Hepatocyte (in vitro differentiated cells): ENCODE results near the gene GET3. TPM values are rescaled to one million over a fixed set of nuclear protein-coding genes. Genes with fewer than 3 reads are reported as not detected.

Experiments
- DNase-seq: peaks from one replicate; pipeline ENCODE4 v3.0.0-alpha.2; 2016; ENCODE audit warnings: low spot score
- H2AFZ ChIP-seq: fragments of 200-600 bp; sonication (generic); 2 replicates; pipeline ENCODE4 v1.6.0; 2016; ENCODE audit warnings: antibody characterized with exemption, mild to moderate bottlenecking
- H3K27ac ChIP-seq: fragments of 200-600 bp; sonication (generic); 2 replicates; pipeline ENCODE4 v1.5.1; 2016; ENCODE audit warnings: mild to moderate bottlenecking
- H3K27me3 ChIP-seq: fragments of 200-600 bp; sonication (generic); 2 replicates; pipeline ENCODE4 v1.6.1; 2016
- H3K36me3 ChIP-seq: fragments of 200-600 bp; sonication (generic); replicated peaks from 2 replicates; pipeline ENCODE4 v1.5.1; 2016; ENCODE audit warnings: low read depth; ENCODE audit not compliant: insufficient read depth
- H3K4me1 ChIP-seq: fragments of 200-600 bp; sonication (generic); 2 replicates; pipeline ENCODE4 v1.5.1; 2016; ENCODE audit warnings: mild to moderate bottlenecking, moderate library complexity; ENCODE audit not compliant: insufficient read depth
- H3K4me2 ChIP-seq: fragments of 200-600 bp; sonication (generic); 2 replicates; pipeline ENCODE4 v1.6.0; 2016
- H3K4me3 ChIP-seq: fragments of 200-600 bp; sonication (generic); 2 replicates; pipeline ENCODE4 v1.5.1; 2016; ENCODE audit warnings: mild to moderate bottlenecking
- H3K79me2 ChIP-seq: fragments of 200-600 bp; sonication (generic); 2 replicates; pipeline ENCODE4 v1.6.0; 2017; ENCODE audit warnings: mild to moderate bottlenecking
- H3K9me2 ChIP-seq: fragments of 200-600 bp; sonication (generic); replicated peaks from 2 replicates; pipeline ENCODE4 v1.6.0; 2017; ENCODE audit warnings: mild to moderate bottlenecking; ENCODE audit not compliant: insufficient read depth
- H3K9me3 ChIP-seq: fragments of 200-600 bp; sonication (generic); 2 replicates; pipeline ENCODE4 v1.5.1; 2016; ENCODE audit warnings: low read depth, mild to moderate bottlenecking
- H4K20me1 ChIP-seq: fragments of 200-600 bp; sonication (generic); 2 replicates; pipeline ENCODE4 v1.6.0; 2016; ENCODE audit warnings: mild to moderate bottlenecking; ENCODE audit not compliant: insufficient read depth, poor library complexity, severe bottlenecking
- EZH2 ChIP-seq: fragments of 200-600 bp; sonication (generic); IDR thresholded peaks from 2 replicates; pipeline ENCODE4 v1.6.1; 2016; ENCODE audit warnings: antibody characterized with exemption, mild to moderate bottlenecking, borderline replicate concordance
- EZH2phosphoT487 ChIP-seq: fragments of 200-600 bp; sonication (generic); IDR thresholded peaks from one replicate; pipeline ENCODE4 v1.6.1; 2018; ENCODE audit warnings: antibody characterized with exemption, mild to moderate bottlenecking, low read depth, moderate library complexity; ENCODE audit not compliant: unreplicated experiment, severe bottlenecking
- WGBS: methylation state at CpG from one replicate; pipeline ENCODE4 v1.1.6; 2016; ENCODE audit warnings: low lambda C conversion rate; ENCODE audit errors: missing lambda C conversion rate; 5-methylcytosine and 5-hydroxymethylcytosine counted together
- polyA plus RNA-seq: library from polyadenylated mRNA; unstranded; fragments of >200 nt; fragmentation: Nextera tagmentation; extraction: Ambion mirVana; gene quantifications from 2 replicates; pipeline ENCODE4 v1.2.1, GENCODE V29; 2016
- total RNA-seq: library from RNA; depleted of rRNA; stranded (reverse); fragments of >200 nt; gene quantifications from 2 replicates; pipeline ENCODE4 v1.2.3, GENCODE V29; 2014
- TF ChIP-seq, protein P1 (sequence below): fragments of 200-600 bp; sonication (generic); IDR thresholded peaks from 2 replicates; pipeline ENCODE4 v1.5.1; 2016; ENCODE audit warnings: antibody characterized with exemption, mild to moderate bottlenecking; ENCODE audit not compliant: poor library complexity

The GET3 gene
- total and polyA plus RNA-seq, 2 experiments from 2014 or later = 52.3 to 108 TPM

DNA sequence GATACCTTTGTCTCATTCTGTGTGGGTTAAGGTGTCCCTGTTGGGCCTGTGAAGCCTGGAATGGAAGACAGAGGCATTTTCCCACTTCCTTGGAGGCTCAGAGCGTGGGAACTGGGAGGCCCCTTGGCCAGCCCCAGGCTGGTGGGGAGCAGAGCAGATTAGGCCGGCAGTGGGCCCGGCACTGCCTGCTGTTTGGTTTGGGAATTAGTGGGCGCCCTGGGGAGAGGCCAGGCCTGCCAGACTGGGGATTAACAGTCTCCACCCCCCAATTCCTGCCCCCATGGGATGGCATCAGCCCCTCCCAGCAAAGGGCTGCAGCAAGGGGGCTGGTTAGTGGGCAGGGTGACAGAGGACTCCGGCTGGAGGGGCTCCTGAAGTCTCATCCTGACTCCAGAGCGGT, 11.2 kb downstream of the GET3 start:
- peaks cover 25% of the 10 kb centered on the region for H3K27me3 ChIP-seq
- no peak overlapping the region for H3K27ac ChIP-seq
- no peak for DNase-seq
- no peaks in the 10 kb centered on the region for H3K4me1 ChIP-seq
- no peaks in the 10 kb centered on the region for H3K9me3 ChIP-seq
- WGBS = 75% methylated on average over 4 of the region's 6 CpGs
- H3K36me3 ChIP-seq = no peaks in the 10 kb centered on the region
- TF ChIP-seq, protein P1, sequence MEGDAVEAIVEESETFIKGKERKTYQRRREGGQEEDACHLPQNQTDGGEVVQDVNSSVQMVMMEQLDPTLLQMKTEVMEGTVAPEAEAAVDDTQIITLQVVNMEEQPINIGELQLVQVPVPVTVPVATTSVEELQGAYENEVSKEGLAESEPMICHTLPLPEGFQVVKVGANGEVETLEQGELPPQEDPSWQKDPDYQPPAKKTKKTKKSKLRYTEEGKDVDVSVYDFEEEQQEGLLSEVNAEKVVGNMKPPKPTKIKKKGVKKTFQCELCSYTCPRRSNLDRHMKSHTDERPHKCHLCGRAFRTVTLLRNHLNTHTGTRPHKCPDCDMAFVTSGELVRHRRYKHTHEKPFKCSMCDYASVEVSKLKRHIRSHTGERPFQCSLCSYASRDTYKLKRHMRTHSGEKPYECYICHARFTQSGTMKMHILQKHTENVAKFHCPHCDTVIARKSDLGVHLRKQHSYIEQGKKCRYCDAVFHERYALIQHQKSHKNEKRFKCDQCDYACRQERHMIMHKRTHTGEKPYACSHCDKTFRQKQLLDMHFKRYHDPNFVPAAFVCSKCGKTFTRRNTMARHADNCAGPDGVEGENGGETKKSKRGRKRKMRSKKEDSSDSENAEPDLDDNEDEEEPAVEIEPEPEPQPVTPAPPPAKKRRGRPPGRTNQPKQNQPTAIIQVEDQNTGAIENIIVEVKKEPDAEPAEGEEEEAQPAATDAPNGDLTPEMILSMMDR = no peak
- TF ChIP-seq EZH2 (no peak), EZH2phosphoT487 (no peak)
- H3K79me2 ChIP-seq = no peaks in the 10 kb centered on the region
- no peaks in the 10 kb centered on the region for H3K9me2 ChIP-seq
- no peak overlapping the region for H3K4me2 ChIP-seq
- no peak overlapping the region for H3K4me3 ChIP-seq
- no peak overlapping the region for H2AFZ ChIP-seq
- H4K20me1 ChIP-seq = no peaks in the 10 kb centered on the region

DNA sequence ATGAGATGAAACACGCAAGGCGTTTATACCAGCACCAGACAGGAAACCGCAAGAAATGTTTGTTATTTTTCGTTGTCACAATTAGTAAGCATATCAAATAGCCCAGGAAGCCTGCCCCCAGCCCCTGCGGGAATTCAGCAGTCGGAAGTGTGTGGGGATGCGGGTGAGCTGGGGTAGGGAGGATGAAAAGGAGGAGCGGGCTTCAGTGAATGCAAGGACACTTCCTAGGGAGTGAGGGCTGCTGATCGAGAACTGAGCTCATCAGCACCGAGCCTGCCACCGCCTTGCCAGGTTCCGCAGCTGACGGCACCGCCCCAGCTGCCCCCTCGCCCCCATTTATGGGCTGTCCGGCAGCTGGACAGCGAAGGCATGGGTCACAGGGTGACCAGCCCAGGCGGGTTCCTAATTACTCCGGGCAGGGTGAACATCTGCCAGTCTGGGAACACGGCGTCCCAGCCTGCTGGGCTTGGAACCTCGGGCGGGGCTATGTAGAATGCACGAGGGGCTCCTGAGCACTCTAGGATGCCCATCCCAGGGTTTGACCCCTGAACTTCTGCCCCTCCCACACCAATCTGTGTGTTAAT, 12.7 kb downstream of the GET3 start:
- WGBS = 55% methylated on average over 24 of the region's 24 CpGs
- Histone ChIP-seq H3K4me2 (no peak overlapping the region), H3K4me3 (no peak overlapping the region)

DNA sequence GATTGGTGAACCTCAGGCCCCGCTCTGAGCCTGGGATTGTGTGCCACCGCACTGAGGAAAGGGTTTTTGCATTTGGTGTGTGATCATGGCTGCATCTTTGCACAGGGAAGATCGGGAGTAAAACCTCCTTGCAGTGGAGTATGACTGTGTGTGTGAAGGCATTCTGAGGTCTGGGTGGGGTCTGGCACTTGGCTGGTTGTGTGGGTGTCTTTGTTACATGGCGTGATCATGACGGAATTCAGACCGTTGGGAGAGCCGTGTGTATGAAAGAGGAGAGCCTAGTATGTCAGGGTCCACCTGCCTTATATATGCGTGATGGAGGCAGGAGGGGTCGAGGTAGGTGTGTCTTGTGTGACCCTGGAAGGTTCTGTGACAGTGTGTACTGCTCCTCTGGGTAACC, 13.6 kb downstream of the GET3 start:
- TF ChIP-seq EZH2 (no peak), EZH2phosphoT487 (no peak)
- TF ChIP-seq, protein P1 = no peak
- no peaks in the 10 kb centered on the region for H4K20me1 ChIP-seq
- H3K9me3 ChIP-seq = no peaks in the 10 kb centered on the region
- DNase-seq = no peak
- no peak overlapping the region for H3K4me2 ChIP-seq
- WGBS = 79% methylated on average over 9 of the region's 9 CpGs
- H2AFZ ChIP-seq = no peak overlapping the region
- no peaks in the 10 kb centered on the region for H3K9me2 ChIP-seq
- H3K4me1 ChIP-seq = no peaks in the 10 kb centered on the region
- H3K79me2 ChIP-seq = no peaks in the 10 kb centered on the region
- H3K27ac ChIP-seq = no peak overlapping the region
- H3K36me3 ChIP-seq = no peaks in the 10 kb centered on the region
- H3K4me3 ChIP-seq = no peak overlapping the region
- H3K27me3 ChIP-seq = peaks cover 25% of the 10 kb centered on the region

More for the DNA sequence above, 12.7 kb downstream of the GET3 start:
- no peaks in the 10 kb centered on the region for H3K36me3 ChIP-seq
- no peaks in the 10 kb centered on the region for H3K79me2 ChIP-seq
- H3K9me2 ChIP-seq = no peaks in the 10 kb centered on the region
- H3K9me3 ChIP-seq = no peaks in the 10 kb centered on the region
- H2AFZ ChIP-seq = no peak overlapping the region
- H4K20me1 ChIP-seq = no peaks in the 10 kb centered on the region
- peaks cover 25% of the 10 kb centered on the region for H3K27me3 ChIP-seq
- no peaks in the 10 kb centered on the region for H3K4me1 ChIP-seq
- H3K27ac ChIP-seq = no peak overlapping the region
- TF ChIP-seq, protein P1 = no peak
- no peak for TF ChIP-seq EZH2phosphoT487
- TF ChIP-seq EZH2 = no peak
- no peak for DNase-seq
